Peyer's patch (tissue), 4 donors: ENCODE data around the gene CEP85.

Source experiments
- POLR2A ChIP-seq, 2 donors: fragments of 450-650 bp; IDR thresholded peaks; one replicate each; pipeline ENCODE4 v1.5.1; 2017; ENCODE audit warnings: antibody characterized with exemption in 2 of 2, mild to moderate bottlenecking in 2 of 2, moderate library complexity in 2 of 2
- TF ChIP-seq, protein P1 (sequence below), 6 experiments: fragments of 450-650 bp in 4 of 6; fragments of 200-600 bp in 2 of 6; sonication (generic) in 1 of 6; IDR thresholded peaks; one replicate each; pipeline ENCODE4 v1.5.1; 2017 to 2019; ENCODE audit warnings: antibody characterized with exemption in 6 of 6, mild to moderate bottlenecking in 3 of 6, moderate library complexity in 1 of 6

DNA sequence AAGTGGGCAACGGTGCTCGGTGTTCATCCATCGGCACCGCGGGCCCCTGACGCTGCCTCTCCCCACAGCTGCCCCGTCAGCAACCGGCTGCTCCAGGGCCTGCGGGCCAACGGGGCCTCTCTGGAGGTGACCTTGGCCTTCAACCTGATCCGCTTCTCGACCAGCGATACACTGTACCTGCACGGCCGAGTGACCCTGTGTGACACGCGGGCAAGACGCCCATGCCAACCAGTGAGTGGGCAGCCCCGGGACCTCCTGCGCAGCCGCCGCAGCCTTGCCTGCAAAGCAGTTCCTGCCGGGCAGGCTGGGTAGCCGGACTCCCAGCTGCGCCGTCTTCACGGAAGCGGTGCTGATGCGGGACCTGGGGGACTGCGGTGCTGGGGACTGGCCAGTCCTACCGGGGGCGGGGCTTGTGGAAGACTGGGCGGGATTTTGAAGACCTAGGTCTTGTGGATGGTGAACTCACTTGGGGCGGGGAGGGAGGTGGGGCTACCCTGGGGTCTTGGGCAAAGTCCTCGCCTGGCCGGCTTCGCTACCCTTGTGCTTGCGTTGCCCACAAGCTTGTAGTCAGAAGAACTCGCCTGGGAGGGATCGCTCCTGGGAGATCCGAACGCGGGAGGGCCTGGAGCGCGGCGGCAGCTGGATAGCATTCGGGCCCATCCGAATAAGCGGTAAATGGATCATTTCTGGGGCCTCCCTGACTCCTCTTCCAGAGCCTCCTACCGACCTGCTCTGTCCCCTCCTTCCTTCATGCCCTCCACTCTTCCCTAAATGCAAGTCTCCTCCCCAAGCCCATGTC lies 8.8 kb upstream of the CEP85 start:
- TF ChIP-seq, protein P1, sequence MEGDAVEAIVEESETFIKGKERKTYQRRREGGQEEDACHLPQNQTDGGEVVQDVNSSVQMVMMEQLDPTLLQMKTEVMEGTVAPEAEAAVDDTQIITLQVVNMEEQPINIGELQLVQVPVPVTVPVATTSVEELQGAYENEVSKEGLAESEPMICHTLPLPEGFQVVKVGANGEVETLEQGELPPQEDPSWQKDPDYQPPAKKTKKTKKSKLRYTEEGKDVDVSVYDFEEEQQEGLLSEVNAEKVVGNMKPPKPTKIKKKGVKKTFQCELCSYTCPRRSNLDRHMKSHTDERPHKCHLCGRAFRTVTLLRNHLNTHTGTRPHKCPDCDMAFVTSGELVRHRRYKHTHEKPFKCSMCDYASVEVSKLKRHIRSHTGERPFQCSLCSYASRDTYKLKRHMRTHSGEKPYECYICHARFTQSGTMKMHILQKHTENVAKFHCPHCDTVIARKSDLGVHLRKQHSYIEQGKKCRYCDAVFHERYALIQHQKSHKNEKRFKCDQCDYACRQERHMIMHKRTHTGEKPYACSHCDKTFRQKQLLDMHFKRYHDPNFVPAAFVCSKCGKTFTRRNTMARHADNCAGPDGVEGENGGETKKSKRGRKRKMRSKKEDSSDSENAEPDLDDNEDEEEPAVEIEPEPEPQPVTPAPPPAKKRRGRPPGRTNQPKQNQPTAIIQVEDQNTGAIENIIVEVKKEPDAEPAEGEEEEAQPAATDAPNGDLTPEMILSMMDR (IDR thresholded peaks at IDR 0.05), result no peak
- peak; percentile 38 to 50 for TF ChIP-seq POLR2A (IDR thresholded peaks at IDR 0.05)
